Panc1 (cell line): ENCODE data around the gene PELI3. TPM values are rescaled to one million over a fixed set of nuclear protein-coding genes. Genes with fewer than 3 reads are reported as not detected.

Source experiments
- ATAC-seq: fragments of 200-7000 bp; cut with Tn5 transposase; 2 replicates; pipeline ENCODE4 v1.9.1; 2020; ENCODE audit warnings: mild to moderate bottlenecking, moderate library complexity
- BruUV-seq: library from RNA; stranded (reverse); fragments of 400-500 nt; replicated peaks from 2 replicates; lab custom pipeline; 2021; lab: Mats Ljungman, UMichigan
- CTCF ChIA-PET: fragments of 300-600 bp; sonication (Branson Sonifier 250); formaldehyde crosslinking; loops from one replicate; lab custom pipeline; 2022; ENCODE audit warnings: antibody characterized with exemption; lab: Charles Lee
- POLR2A ChIA-PET: fragments of 300-600 bp; sonication (Branson Sonifier 250); formaldehyde crosslinking; loops from one replicate; lab custom pipeline; 2022; ENCODE audit warnings: antibody characterized with exemption; lab: Charles Lee
- DNase-seq: peaks from one replicate; pipeline ENCODE4 v3.0.0-alpha.2; 2010; ENCODE audit warnings: low read depth, low spot score
- H3K27ac ChIP-seq: 2 replicates; pipeline ENCODE4 v1.5.1; 2011; ENCODE audit warnings: mild to moderate bottlenecking, low read length, inconsistent platforms
- H3K27me3 ChIP-seq: fragments of 200-500 bp; sonication (Bioruptor generic); 2 replicates; pipeline ENCODE4 v1.6.0; 2014; ENCODE audit warnings: low read length, inconsistent platforms; ENCODE audit not compliant: control insufficient read depth, insufficient read depth
- H3K36me3 ChIP-seq: fragments of 200-500 bp; sonication (Bioruptor generic); 2 replicates; pipeline ENCODE4 v1.5.1; 2014; ENCODE audit warnings: inconsistent platforms, mild to moderate bottlenecking, low read length, moderate library complexity; ENCODE audit not compliant: control insufficient read depth, insufficient read depth
- H3K4me1 ChIP-seq: 2 replicates; pipeline ENCODE4 v1.5.1; 2011; ENCODE audit warnings: inconsistent platforms, mild to moderate bottlenecking, low read length, moderate library complexity; ENCODE audit not compliant: control insufficient read depth, insufficient read depth
- H3K4me3 ChIP-seq, 2 experiments: 2 replicates each; pipeline ENCODE4 v1.5.1; 2011 to 2012; ENCODE audit warnings: low read depth in 2 of 2, low read length in 2 of 2, mild to moderate bottlenecking in 2 of 2, inconsistent platforms in 1 of 2, moderate library complexity in 1 of 2
- H3K9me3 ChIP-seq: fragments of 200-500 bp; sonication (Bioruptor generic); 2 replicates; pipeline ENCODE4 v1.5.1; 2014; ENCODE audit warnings: low read depth, mild to moderate bottlenecking, inconsistent platforms, low read length, moderate library complexity; ENCODE audit not compliant: control insufficient read depth, insufficient read depth
- POLR2AphosphoS5 ChIP-seq: IDR thresholded peaks from 2 replicates; pipeline ENCODE4 v1.6.1; 2012; ENCODE audit warnings: mild to moderate bottlenecking, low read depth, low read length, moderate library complexity
- SIN3A ChIP-seq: IDR thresholded peaks from 2 replicates; pipeline ENCODE4 v1.6.1; 2012; ENCODE audit warnings: low read depth, mild to moderate bottlenecking, low read length, moderate library complexity, borderline replicate concordance; ENCODE audit not compliant: insufficient read depth
- TCF7L2 ChIP-seq: IDR thresholded peaks from 2 replicates; pipeline ENCODE4 v1.6.1; 2011; ENCODE audit warnings: mild to moderate bottlenecking, low read depth, low read length, inconsistent platforms
- in situ Hi-C: cut with HindIII; loops from 2 replicates; pipeline ENCODE4 v1.10.0; 2016; ENCODE audit warnings: low sequenced_read_pairs, low pct_unique_long_range_greater_than_20kb
- intact Hi-C: fragments of 100-400 bp; cut with micrococcal nuclease; formaldehyde crosslinking; loops from one replicate; pipeline ENCODE4 v1.10.0; 2022; ENCODE audit not compliant: unreplicated experiment
- total RNA-seq: library from RNA; stranded (reverse); gene quantifications from one replicate; pipeline ENCODE4 v1.2.1, GENCODE V29; 2021; ENCODE audit not compliant: unreplicated experiment
- TF ChIP-seq, protein P1 (sequence below): fragments of 450-650 bp; IDR thresholded peaks from 2 replicates; pipeline ENCODE4 v1.5.1; 2017; ENCODE audit warnings: mild to moderate bottlenecking
- TF ChIP-seq, protein P2 (sequence below), 2 experiments: IDR thresholded peaks; 2 replicates each; pipeline ENCODE4 v1.6.1; 2011 to 2012; ENCODE audit warnings: low read depth in 2 of 2, control low read depth in 1 of 2, low read length in 1 of 2, mild to moderate bottlenecking in 1 of 2, moderate library complexity in 1 of 2; ENCODE audit not compliant: insufficient read depth in 1 of 2

PELI3 gene
- total RNA-seq, 1 experiment from 2014 or later, result 9.1 TPM

DNA sequence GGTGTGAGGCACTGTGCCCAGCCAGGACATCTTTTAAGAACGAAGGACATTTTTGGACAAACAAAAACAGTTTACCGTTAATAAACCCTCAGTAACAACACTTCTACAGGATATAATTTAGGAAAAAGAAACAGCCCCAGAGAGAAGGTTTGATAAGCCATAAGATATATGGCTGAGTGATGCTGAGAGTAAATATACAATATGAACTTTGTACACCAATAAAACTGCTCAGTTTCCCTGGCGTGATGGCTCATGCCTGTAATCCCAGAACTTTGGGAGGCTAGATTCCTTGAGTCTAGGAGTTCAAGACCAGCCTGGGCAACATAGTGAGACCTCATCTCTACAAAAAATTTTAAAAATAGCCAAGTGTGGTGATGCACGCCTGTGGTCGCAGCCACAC lies 31.8 kb downstream of the PELI3 start:
- ATAC-seq (no peak), DNase-seq (no peak)
- no peaks in the 10 kb centered on the region; the same call in 1 of the 2 replicates for H3K36me3 ChIP-seq
- H3K27ac ChIP-seq, result no peak overlapping the region
- intact Hi-C loops, result no loop called here
- ChIA-PET POLR2A (no interaction called here), CTCF (no interaction called here)
- no peaks in the 10 kb centered on the region for H3K27me3 ChIP-seq
- H3K4me1 ChIP-seq, result no peaks in the 10 kb centered on the region
- H3K4me3 ChIP-seq, result no peak overlapping the region
- BruUV-seq, result no TSS peak
- no peaks in the 10 kb centered on the region for H3K9me3 ChIP-seq
- TF ChIP-seq, protein P1, sequence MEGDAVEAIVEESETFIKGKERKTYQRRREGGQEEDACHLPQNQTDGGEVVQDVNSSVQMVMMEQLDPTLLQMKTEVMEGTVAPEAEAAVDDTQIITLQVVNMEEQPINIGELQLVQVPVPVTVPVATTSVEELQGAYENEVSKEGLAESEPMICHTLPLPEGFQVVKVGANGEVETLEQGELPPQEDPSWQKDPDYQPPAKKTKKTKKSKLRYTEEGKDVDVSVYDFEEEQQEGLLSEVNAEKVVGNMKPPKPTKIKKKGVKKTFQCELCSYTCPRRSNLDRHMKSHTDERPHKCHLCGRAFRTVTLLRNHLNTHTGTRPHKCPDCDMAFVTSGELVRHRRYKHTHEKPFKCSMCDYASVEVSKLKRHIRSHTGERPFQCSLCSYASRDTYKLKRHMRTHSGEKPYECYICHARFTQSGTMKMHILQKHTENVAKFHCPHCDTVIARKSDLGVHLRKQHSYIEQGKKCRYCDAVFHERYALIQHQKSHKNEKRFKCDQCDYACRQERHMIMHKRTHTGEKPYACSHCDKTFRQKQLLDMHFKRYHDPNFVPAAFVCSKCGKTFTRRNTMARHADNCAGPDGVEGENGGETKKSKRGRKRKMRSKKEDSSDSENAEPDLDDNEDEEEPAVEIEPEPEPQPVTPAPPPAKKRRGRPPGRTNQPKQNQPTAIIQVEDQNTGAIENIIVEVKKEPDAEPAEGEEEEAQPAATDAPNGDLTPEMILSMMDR, result no peak
- TF ChIP-seq, protein P2, sequence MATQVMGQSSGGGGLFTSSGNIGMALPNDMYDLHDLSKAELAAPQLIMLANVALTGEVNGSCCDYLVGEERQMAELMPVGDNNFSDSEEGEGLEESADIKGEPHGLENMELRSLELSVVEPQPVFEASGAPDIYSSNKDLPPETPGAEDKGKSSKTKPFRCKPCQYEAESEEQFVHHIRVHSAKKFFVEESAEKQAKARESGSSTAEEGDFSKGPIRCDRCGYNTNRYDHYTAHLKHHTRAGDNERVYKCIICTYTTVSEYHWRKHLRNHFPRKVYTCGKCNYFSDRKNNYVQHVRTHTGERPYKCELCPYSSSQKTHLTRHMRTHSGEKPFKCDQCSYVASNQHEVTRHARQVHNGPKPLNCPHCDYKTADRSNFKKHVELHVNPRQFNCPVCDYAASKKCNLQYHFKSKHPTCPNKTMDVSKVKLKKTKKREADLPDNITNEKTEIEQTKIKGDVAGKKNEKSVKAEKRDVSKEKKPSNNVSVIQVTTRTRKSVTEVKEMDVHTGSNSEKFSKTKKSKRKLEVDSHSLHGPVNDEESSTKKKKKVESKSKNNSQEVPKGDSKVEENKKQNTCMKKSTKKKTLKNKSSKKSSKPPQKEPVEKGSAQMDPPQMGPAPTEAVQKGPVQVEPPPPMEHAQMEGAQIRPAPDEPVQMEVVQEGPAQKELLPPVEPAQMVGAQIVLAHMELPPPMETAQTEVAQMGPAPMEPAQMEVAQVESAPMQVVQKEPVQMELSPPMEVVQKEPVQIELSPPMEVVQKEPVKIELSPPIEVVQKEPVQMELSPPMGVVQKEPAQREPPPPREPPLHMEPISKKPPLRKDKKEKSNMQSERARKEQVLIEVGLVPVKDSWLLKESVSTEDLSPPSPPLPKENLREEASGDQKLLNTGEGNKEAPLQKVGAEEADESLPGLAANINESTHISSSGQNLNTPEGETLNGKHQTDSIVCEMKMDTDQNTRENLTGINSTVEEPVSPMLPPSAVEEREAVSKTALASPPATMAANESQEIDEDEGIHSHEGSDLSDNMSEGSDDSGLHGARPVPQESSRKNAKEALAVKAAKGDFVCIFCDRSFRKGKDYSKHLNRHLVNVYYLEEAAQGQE (IDR thresholded peaks at IDR 0.05; ENCODE audit: insufficient read depth in 1 of 2, low read depth in 2 of 2, low read length in 1 of 2), result no peak
- in situ Hi-C loops, result no loop called here

DNA sequence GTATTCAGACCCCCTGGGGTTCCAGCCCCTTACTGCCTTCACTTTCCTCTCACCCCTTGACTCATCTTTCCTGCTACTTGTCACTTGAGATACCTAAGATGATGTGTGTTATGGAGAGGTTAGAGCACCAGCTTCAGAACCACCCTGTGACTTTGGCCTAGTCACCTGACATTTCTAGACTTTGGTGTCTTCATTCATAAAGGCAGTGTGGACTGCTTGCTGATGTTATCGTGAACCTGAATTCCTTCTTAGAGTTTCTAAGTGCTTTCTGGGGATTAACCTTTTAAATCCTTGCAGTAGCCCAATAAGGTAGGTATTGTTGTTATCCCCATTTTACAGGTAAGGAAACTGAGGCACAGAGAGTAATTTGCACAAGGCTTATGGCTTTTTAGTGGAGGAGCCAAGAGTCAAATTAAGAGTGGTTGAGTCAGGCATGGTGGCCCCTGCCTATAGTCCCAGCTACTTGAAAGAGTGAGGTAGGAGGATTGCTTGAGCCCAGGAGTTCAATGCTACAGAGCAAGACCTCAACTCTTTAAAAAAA lies 38.6 kb downstream of the PELI3 start:
- no peak overlapping the region for H3K27ac ChIP-seq
- intact Hi-C loops, result no loop called here
- CTCF ChIA-PET, result no interaction called here
- TF ChIP-seq TCF7L2 (no peak), SIN3A (no peak), POLR2AphosphoS5 (no peak)
- H3K36me3 ChIP-seq, result no peaks in the 10 kb centered on the region
- in situ Hi-C loops, result no loop called here
- H3K27me3 ChIP-seq, result no peaks in the 10 kb centered on the region
- H3K4me1 ChIP-seq, result no peaks in the 10 kb centered on the region
- BruUV-seq, result no TSS peak
- no peaks in the 10 kb centered on the region for H3K9me3 ChIP-seq
- POLR2A ChIA-PET, result no interaction called here
- DNase-seq (no peak), ATAC-seq (no peak)
- no peak overlapping the region for H3K4me3 ChIP-seq

DNA sequence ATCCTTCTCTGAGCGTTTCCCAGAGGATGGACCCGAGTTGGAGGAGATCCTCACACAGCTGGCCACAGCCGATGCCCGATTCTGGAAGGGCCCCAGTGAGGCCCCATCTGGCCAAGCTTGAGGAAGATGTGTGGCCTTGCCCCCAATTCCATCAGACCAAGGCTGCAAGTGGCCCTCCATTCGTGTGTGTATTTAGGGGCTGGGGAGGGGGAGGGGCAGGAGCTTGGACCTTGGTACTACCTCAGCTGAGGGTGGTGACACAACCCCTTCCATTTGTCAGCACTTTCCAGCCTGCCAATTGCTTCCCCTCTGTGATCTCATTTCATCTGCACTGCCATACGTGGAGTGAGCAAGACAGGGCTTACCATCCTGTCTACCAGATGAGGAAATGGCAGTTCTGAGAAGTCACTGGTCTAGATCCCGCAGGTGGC lies 42.4 kb downstream of the PELI3 start:
- Histone ChIP-seq H3K36me3 (no peaks in the 10 kb centered on the region; the same call in 1 of the 2 replicates), H3K4me1 (peaks cover 6% of the 10 kb centered on the region), H3K4me3 (no peak overlapping the region), H3K27ac (no peak overlapping the region), H3K9me3 (no peaks in the 10 kb centered on the region), H3K27me3 (no peaks in the 10 kb centered on the region)
- in situ Hi-C loops, result no loop called here
- ChIA-PET CTCF (no interaction called here), POLR2A (no interaction called here)
- no peak for ATAC-seq
- no TSS peak for BruUV-seq
- intact Hi-C loops, result no loop called here
- TF ChIP-seq TCF7L2 (no peak), SIN3A (no peak), POLR2AphosphoS5 (no peak)
- TF ChIP-seq, protein P1, result no peak
- TF ChIP-seq, protein P2 (IDR thresholded peaks at IDR 0.05; ENCODE audit: insufficient read depth in 1 of 2, low read depth in 2 of 2, low read length in 1 of 2), result no peak
- no peak for DNase-seq
